PC-3 (cell line): ENCODE data around the gene SLC15A3. TPM values are rescaled to one million over a fixed set of nuclear protein-coding genes. Genes with fewer than 3 reads are reported as not detected.
A peak's percentile ranks its signal among the peaks of the same experiment; 100 is the strongest.

Experiments
- ATAC-seq: fragments of 200-7000 bp; cut with Tn5 transposase; 2 replicates; pipeline ENCODE4 v1.9.1; 2020; ENCODE audit warnings: mild to moderate bottlenecking, moderate library complexity
- BruUV-seq: library from RNA; stranded (reverse); fragments of 400-500 nt; replicated peaks from 2 replicates; lab custom pipeline; 2021; lab: Mats Ljungman, UMichigan
- CTCF ChIA-PET: fragments of 300-600 bp; sonication (Branson Sonifier 250); formaldehyde crosslinking; loops from one replicate; lab custom pipeline; 2022; ENCODE audit warnings: antibody characterized with exemption; lab: Charles Lee
- POLR2A ChIA-PET: fragments of 300-600 bp; sonication (Branson Sonifier 250); formaldehyde crosslinking; loops from one replicate; lab custom pipeline; 2022; ENCODE audit warnings: antibody characterized with exemption; ENCODE audit not compliant: unreplicated experiment; lab: Charles Lee
- DNase-seq: peaks from one replicate; pipeline ENCODE4 v3.0.0-alpha.2; 2015
- H2AFZ ChIP-seq: fragments of 300-600 bp; sonication (generic); 2 replicates; pipeline ENCODE4 v1.6.0; 2016; ENCODE audit warnings: antibody characterized with exemption, low read length
- H3F3A ChIP-seq: fragments of 300-600 bp; sonication (generic); one replicate; pipeline ENCODE4 v1.6.0; 2017; ENCODE audit warnings: antibody characterized with exemption, low read length, control low read depth, mild to moderate bottlenecking; ENCODE audit not compliant: unreplicated experiment
- H3K27ac ChIP-seq: fragments of 300-600 bp; sonication (generic); 2 replicates; pipeline ENCODE4 v1.5.1; 2016; ENCODE audit warnings: mild to moderate bottlenecking, low read length
- H3K27me3 ChIP-seq: fragments of 300-600 bp; sonication (generic); 2 replicates; pipeline ENCODE4 v1.6.1; 2016; ENCODE audit warnings: low read length, mixed read lengths
- H3K36me3 ChIP-seq: fragments of 300-600 bp; sonication (generic); 2 replicates; pipeline ENCODE4 v1.6.1; 2016; ENCODE audit warnings: low read depth, mixed run types, low read length, mixed read lengths
- H3K4me1 ChIP-seq: fragments of 300-600 bp; sonication (generic); 2 replicates; pipeline ENCODE4 v1.5.1; 2016; ENCODE audit warnings: low read length; ENCODE audit not compliant: insufficient read depth
- H3K4me2 ChIP-seq: fragments of 300-600 bp; sonication (generic); 2 replicates; pipeline ENCODE4 v1.6.0; 2016; ENCODE audit warnings: low read length
- H3K4me3 ChIP-seq: fragments of 300-600 bp; sonication (generic); 2 replicates; pipeline ENCODE4 v1.5.1; 2016; ENCODE audit warnings: mild to moderate bottlenecking, low read length, mixed read lengths
- H3K79me2 ChIP-seq: fragments of 300-600 bp; sonication (generic); 2 replicates; pipeline ENCODE4 v1.6.1; 2017; ENCODE audit warnings: low read length, mixed read lengths
- H3K9ac ChIP-seq: fragments of 300-600 bp; sonication (generic); 2 replicates; pipeline ENCODE4 v1.6.0; 2016; ENCODE audit warnings: mild to moderate bottlenecking, low read length
- H3K9me2 ChIP-seq: fragments of 300-600 bp; sonication (generic); replicated peaks from 2 replicates; pipeline ENCODE4 v1.6.1; 2016; ENCODE audit warnings: mixed run types, low read length, mixed read lengths
- H3K9me3 ChIP-seq: fragments of 300-600 bp; sonication (generic); 2 replicates; pipeline ENCODE4 v1.6.1; 2016; ENCODE audit warnings: low read length, mixed read lengths
- H4K20me1 ChIP-seq: fragments of 300-600 bp; sonication (generic); 2 replicates; pipeline ENCODE4 v1.6.1; 2016; ENCODE audit warnings: low read length, mixed read lengths
- CTCF ChIP-seq: fragments of 300-600 bp; sonication (generic); conservative IDR thresholded peaks from 2 replicates; pipeline ENCODE4 v1.5.1; 2017; ENCODE audit warnings: antibody characterized with exemption, low read depth, mild to moderate bottlenecking, low read length
- EZH2 ChIP-seq: fragments of 300-600 bp; sonication (generic); IDR thresholded peaks from one replicate; pipeline ENCODE4 v1.6.1; 2017; ENCODE audit warnings: antibody characterized with exemption, mild to moderate bottlenecking, low read length; ENCODE audit not compliant: unreplicated experiment
- EZH2phosphoT487 ChIP-seq: fragments of 300-600 bp; sonication (generic); IDR thresholded peaks from 2 replicates; pipeline ENCODE4 v1.6.1; 2018; ENCODE audit warnings: mild to moderate bottlenecking, antibody characterized with exemption, low read length, borderline replicate concordance
- intact Hi-C: fragments of 100-400 bp; cut with micrococcal nuclease; formaldehyde crosslinking; loops from 2 replicates; pipeline ENCODE4 v1.9.0; 2023
- total RNA-seq: library from RNA; depleted of rRNA; stranded (reverse); fragments of >200 nt; gene quantifications from 2 replicates; pipeline ENCODE4 v1.2.3, GENCODE V29; 2014

Gene SLC15A3
- total RNA-seq, 1 experiment from 2014 or later = not detected

DNA sequence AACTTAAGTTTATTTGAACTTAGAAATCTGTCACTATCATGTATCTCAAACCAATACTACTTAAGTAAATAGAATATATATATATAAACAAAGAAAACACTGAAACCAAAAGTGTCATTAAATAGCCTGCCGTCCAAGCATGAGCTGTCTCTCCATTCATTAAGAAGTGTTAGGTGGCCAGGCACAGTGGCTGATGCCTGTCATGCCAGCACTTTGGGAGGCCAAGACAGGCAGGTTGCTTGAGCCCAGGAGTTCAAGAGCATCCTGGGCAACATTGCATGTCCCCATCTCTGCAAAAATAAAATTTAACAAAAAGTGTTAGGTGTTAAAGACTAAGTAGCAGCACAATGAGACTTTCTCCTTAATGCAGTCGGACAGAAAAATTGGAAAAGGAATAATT is 33.5 kb upstream of the SLC15A3 start:
- no peak for TF ChIP-seq CTCF
- TF ChIP-seq EZH2 = no peak
- no peak for TF ChIP-seq EZH2phosphoT487
- Histone ChIP-seq H3K27ac (no peak overlapping the region), H3F3A (no peaks in the 10 kb centered on the region), H3K9ac (no peak overlapping the region), H3K27me3 (0 out of 2 replicates have a peak, but pooled peaks cover 16% of the 10 kb centered on the region), H4K20me1 (no peaks in the 10 kb centered on the region), H3K4me2 (peak overlapping the region; percentile 41; the same call in 1 of the 2 replicates), H3K4me3 (no peak overlapping the region), H3K79me2 (no peaks in the 10 kb centered on the region), H3K9me2 (no peaks in the 10 kb centered on the region), H3K9me3 (no peaks in the 10 kb centered on the region), H3K4me1 (peaks cover 16% of the 10 kb centered on the region), H3K36me3 (no peaks in the 10 kb centered on the region), H2AFZ (no peak overlapping the region)
- CTCF ChIA-PET = no interaction called here
- DNase-seq (no peak), ATAC-seq (no peak)
- intact Hi-C loops = no loop called here
- POLR2A ChIA-PET = no interaction called here
- BruUV-seq = no TSS peak

- Histone ChIP-seq H3K9me2 (no peaks in the 10 kb centered on the region), H4K20me1 (no peaks in the 10 kb centered on the region), H3K79me2 (no peaks in the 10 kb centered on the region), H3K27me3 (0 out of 2 replicates have a peak, but pooled peaks cover 13% of the 10 kb centered on the region), H3F3A (no peaks in the 10 kb centered on the region), H3K27ac (no peak overlapping the region), H3K9me3 (no peaks in the 10 kb centered on the region), H3K9ac (no peak overlapping the region), H3K36me3 (no peaks in the 10 kb centered on the region), H2AFZ (no peak overlapping the region), H3K4me3 (no peak overlapping the region), H3K4me1 (peaks cover 16% of the 10 kb centered on the region), H3K4me2 (no peak overlapping the region)
- TF ChIP-seq EZH2phosphoT487 (no peak), EZH2 (no peak), CTCF (no peak)
- intact Hi-C loops = no loop called here
- CTCF ChIA-PET = no interaction called here
- POLR2A ChIA-PET = interaction anchor here (0.6 kb wide), 1 partner anchor 43 kb away, joined by 3 read pairs; no protein-coding TSS in a partner anchor
- DNase-seq = no peak
- no peak for ATAC-seq
- no TSS peak for BruUV-seq
Observed at GRCh38 chr11:60984636-60985035, 32.7 kb upstream of the SLC15A3 start.

DNA sequence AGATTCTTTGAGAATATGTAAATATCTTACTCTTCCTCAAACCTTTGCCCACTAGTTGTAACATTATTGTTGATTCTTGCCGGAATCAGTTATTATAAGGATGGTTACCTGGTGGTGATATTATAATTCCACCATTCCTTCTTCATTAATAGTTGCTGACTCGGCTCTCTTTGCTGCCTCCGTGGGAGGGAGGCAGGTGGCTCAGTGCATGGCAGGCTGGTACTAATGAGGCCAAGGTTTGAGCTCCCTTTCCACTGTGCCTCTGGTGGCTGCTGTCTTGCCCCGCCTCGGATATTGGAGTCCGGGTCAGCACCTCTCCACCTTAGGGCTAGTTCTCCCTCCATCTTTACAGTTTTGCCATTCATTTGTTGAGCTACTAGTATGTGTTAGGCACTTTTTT is 32.2 kb upstream of the SLC15A3 start:
- Histone ChIP-seq H4K20me1 (no peaks in the 10 kb centered on the region), H3K9me3 (no peaks in the 10 kb centered on the region), H3K27ac (no peak overlapping the region), H3K27me3 (0 out of 2 replicates have a peak, but pooled peaks cover 8% of the 10 kb centered on the region), H3K4me1 (peaks cover 16% of the 10 kb centered on the region), H3K4me2 (no peak overlapping the region), H3F3A (no peaks in the 10 kb centered on the region), H2AFZ (no peak overlapping the region), H3K79me2 (no peaks in the 10 kb centered on the region), H3K9ac (no peak overlapping the region), H3K9me2 (no peaks in the 10 kb centered on the region), H3K36me3 (no peaks in the 10 kb centered on the region), H3K4me3 (no peak overlapping the region)
- DNase-seq (no peak), ATAC-seq (no peak)
- CTCF ChIA-PET = no interaction called here
- BruUV-seq = no TSS peak
- intact Hi-C loops = no loop called here
- TF ChIP-seq EZH2phosphoT487 = no peak
- TF ChIP-seq EZH2 = no peak
- no peak for TF ChIP-seq CTCF
- POLR2A ChIA-PET = interaction anchor here (0.6 kb wide), 1 partner anchor 44 kb away, joined by 3 read pairs; no protein-coding TSS in a partner anchor
